WTC11 (cell line): ENCODE data around the gene CENPT. TPM values are rescaled to one million over a fixed set of nuclear protein-coding genes. Genes with fewer than 3 reads are reported as not detected.

Source experiments
- ATAC-seq: fragments of 200-7000 bp; cut with Tn5 transposase; 2 replicates; pipeline ENCODE4 v1.10.0; 2021; ENCODE audit warnings: mild to moderate bottlenecking, moderate library complexity
- CTCF ChIA-PET: fragments of 300-600 bp; sonication (Branson Sonifier 250); formaldehyde crosslinking; loops from one replicate; lab custom pipeline; 2021; ENCODE audit warnings: antibody characterized with exemption; lab: Charles Lee
- POLR2A ChIA-PET: fragments of 350-600 bp; sonication (Branson Sonifier 250); formaldehyde crosslinking; loops from one replicate; lab custom pipeline; 2021; ENCODE audit warnings: antibody characterized with exemption; lab: Charles Lee
- DNase-seq: peaks from one replicate; pipeline ENCODE4 v3.0.0; 2021; ENCODE audit warnings: low spot score
- H3K27ac Mint-ChIP-seq: 2 replicates; pipeline ENCODE4 v1.8.0; 2021; ENCODE audit warnings: mixed read lengths
- H3K27me3 Mint-ChIP-seq: 2 replicates; pipeline ENCODE4 v1.8.0; 2021; ENCODE audit warnings: low read depth, mild to moderate bottlenecking, moderate library complexity, mixed read lengths
- H3K36me3 Mint-ChIP-seq: 2 replicates; pipeline ENCODE4 v1.8.0; 2021; ENCODE audit warnings: mixed read lengths
- H3K4me1 Mint-ChIP-seq: 2 replicates; pipeline ENCODE4 v1.8.0; 2022; ENCODE audit warnings: mixed read lengths
- H3K4me3 Mint-ChIP-seq: 2 replicates; pipeline ENCODE4 v1.8.0; 2021; ENCODE audit warnings: mild to moderate bottlenecking, moderate library complexity, mixed read lengths
- H3K9me3 Mint-ChIP-seq: 2 replicates; pipeline ENCODE4 v1.8.0; 2021; ENCODE audit warnings: mixed read lengths
- ARID4B ChIP-seq: sonication (generic); formaldehyde crosslinking; IDR thresholded peaks from 2 replicates; pipeline ENCODE4 v1.8.0; 2023; ENCODE audit warnings: missing genetic modification reagents, mild to moderate bottlenecking, borderline replicate concordance
- CDX4 ChIP-seq: fragments of 250-450 bp; sonication (Bioruptor Pico); IDR thresholded peaks from 2 replicates; pipeline ENCODE4 v1.9.0; 2021; ENCODE audit warnings: moderate library complexity, mild to moderate bottlenecking, inconsistent platforms, borderline replicate concordance
- CREB1 ChIP-seq: sonication (generic); formaldehyde crosslinking; IDR thresholded peaks from 2 replicates; pipeline ENCODE4 v1.8.0; 2023; ENCODE audit warnings: mild to moderate bottlenecking, missing genetic modification reagents
- FOXP1 ChIP-seq: sonication (generic); formaldehyde crosslinking; IDR thresholded peaks from 2 replicates; pipeline ENCODE4 v1.8.0; 2022; ENCODE audit warnings: missing genetic modification reagents, mild to moderate bottlenecking, moderate library complexity, borderline replicate concordance
- HMGA2 ChIP-seq: fragments of 250-450 bp; sonication (Bioruptor Pico); IDR thresholded peaks from 2 replicates; pipeline ENCODE4 v1.4.0; 2021; ENCODE audit warnings: mild to moderate bottlenecking, moderate library complexity
- JAZF1 ChIP-seq: fragments of 250-450 bp; sonication (Bioruptor Pico); IDR thresholded peaks from 2 replicates; pipeline ENCODE4 v1.9.0; 2021; ENCODE audit warnings: moderate library complexity, mild to moderate bottlenecking, inconsistent platforms
- MLX ChIP-seq: sonication (generic); formaldehyde crosslinking; IDR thresholded peaks from 2 replicates; pipeline ENCODE4 v1.8.1; 2023; ENCODE audit warnings: mild to moderate bottlenecking, missing genetic modification reagents, moderate library complexity
- MXD4 ChIP-seq: fragments of 250-450 bp; sonication (Bioruptor Pico); IDR thresholded peaks from 2 replicates; pipeline ENCODE4 v1.8.0; 2021; ENCODE audit warnings: mild to moderate bottlenecking, moderate library complexity, borderline replicate concordance
- MYBL2 ChIP-seq: sonication (generic); formaldehyde crosslinking; IDR thresholded peaks from 2 replicates; pipeline ENCODE4 v1.8.1; 2023; ENCODE audit warnings: mild to moderate bottlenecking, moderate library complexity, missing genetic modification reagents
- NFATC4 ChIP-seq: fragments of 250-450 bp; sonication (Bioruptor Pico); IDR thresholded peaks from 2 replicates; pipeline ENCODE4 v1.9.0; 2021; ENCODE audit warnings: mild to moderate bottlenecking
- PREB ChIP-seq: sonication (generic); formaldehyde crosslinking; IDR thresholded peaks from 2 replicates; pipeline ENCODE4 v1.8.1; 2022; ENCODE audit warnings: mild to moderate bottlenecking, missing genetic modification reagents, moderate library complexity, borderline replicate concordance
- RELA ChIP-seq: sonication (generic); formaldehyde crosslinking; IDR thresholded peaks from 2 replicates; pipeline ENCODE4 v1.8.1; 2022; ENCODE audit warnings: missing genetic modification reagents, mild to moderate bottlenecking, borderline replicate concordance
- SMAD3 ChIP-seq: sonication (generic); formaldehyde crosslinking; IDR thresholded peaks from 2 replicates; pipeline ENCODE4 v1.8.0; 2022; ENCODE audit warnings: missing genetic modification reagents, mild to moderate bottlenecking, borderline replicate concordance
- TEAD1 ChIP-seq: sonication (generic); formaldehyde crosslinking; IDR thresholded peaks from 2 replicates; pipeline ENCODE4 v1.8.0; 2022; ENCODE audit warnings: mild to moderate bottlenecking, missing genetic modification reagents
- ZNF416 ChIP-seq: fragments of 250-450 bp; sonication (Bioruptor Pico); IDR thresholded peaks from 2 replicates; pipeline ENCODE4 v1.9.0; 2021; ENCODE audit warnings: mild to moderate bottlenecking, inconsistent platforms
- total RNA-seq: library from RNA; stranded (reverse); gene quantifications from 3 replicates; pipeline ENCODE4 v1.2.3, GENCODE V29; 2021
- TF ChIP-seq, protein P1 (sequence below): sonication (generic); formaldehyde crosslinking; IDR thresholded peaks from 2 replicates; pipeline ENCODE4 v1.8.1; 2023; ENCODE audit warnings: mild to moderate bottlenecking, missing genetic modification reagents, borderline replicate concordance
- TF ChIP-seq, protein P2 (sequence below): sonication (generic); formaldehyde crosslinking; IDR thresholded peaks from 2 replicates; pipeline ENCODE4 v1.8.0; 2022; ENCODE audit warnings: mild to moderate bottlenecking, missing genetic modification reagents
- TF ChIP-seq, protein P3 (sequence below): sonication (generic); formaldehyde crosslinking; IDR thresholded peaks from 2 replicates; pipeline ENCODE4 v1.8.1; 2022; ENCODE audit warnings: missing genetic modification reagents, borderline replicate concordance
- TF ChIP-seq, protein P4 (sequence below): sonication (generic); formaldehyde crosslinking; IDR thresholded peaks from 2 replicates; pipeline ENCODE4 v1.8.1; 2022; ENCODE audit warnings: low read depth, mild to moderate bottlenecking, moderate library complexity, missing genetic modification reagents, borderline replicate concordance

The CENPT gene
- total RNA-seq, 1 experiment from 2014 or later = 58.3 TPM

DNA sequence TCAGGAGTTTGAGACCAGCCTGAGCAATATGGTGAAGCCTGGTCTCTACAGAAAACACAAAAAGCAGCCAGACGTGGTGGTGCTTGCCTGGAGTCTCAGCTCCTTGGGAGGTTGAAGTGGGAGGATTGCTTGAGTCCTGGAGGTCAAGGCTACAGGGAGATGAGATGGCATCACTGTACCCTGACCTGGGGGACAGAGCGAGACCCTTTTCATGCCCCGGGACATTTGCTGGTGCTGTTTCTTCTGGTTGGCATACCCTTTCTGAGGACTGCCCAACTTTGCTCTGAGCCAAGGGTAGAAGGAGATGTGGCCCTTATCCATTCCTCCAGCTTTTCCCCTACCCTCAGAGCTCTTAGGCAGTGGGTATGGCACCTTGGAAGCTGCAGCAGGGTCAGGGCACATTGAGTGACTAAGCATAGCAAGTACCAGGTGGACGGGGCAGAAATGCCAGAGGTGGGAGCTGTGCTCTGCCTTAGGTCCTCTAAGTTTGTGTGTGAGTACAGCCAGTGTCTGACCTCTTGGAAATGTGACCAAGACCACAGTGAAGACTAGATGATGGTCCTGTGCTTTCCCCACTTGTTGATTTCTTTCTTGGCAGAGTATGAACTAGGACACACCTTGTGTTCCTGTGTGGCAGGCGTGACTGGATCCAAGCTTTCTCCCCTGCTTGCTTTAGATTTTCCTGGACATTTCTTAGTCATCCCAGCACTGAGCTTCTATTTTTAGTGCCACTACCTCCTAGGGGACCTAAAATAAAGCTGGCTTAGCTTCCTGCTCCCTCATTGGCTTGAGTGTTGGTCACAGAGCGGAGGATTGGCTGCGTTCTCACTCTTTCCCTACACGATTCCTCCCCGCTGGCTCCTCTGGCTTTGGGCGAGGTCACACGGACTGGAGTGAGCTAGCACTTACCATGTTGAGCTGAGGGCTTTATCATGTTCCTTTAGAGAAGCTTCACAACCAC lies 15.4 kb upstream of the CENPT start:
- no peaks in the 10 kb centered on the region for H3K9me3 Mint-ChIP-seq
- ChIA-PET CTCF (interaction anchor here (0.6 to 2.7 kb wide), 8 partner anchors 19 to 190 kb away, joined by 3 to 15 read pairs (median 8); partner anchors contain the start of genes GFOD2 and NRN1L), POLR2A (no interaction called here)
- H3K4me3 Mint-ChIP-seq = no peak overlapping the region
- H3K4me1 Mint-ChIP-seq = peaks cover 9% of the 10 kb centered on the region
- H3K27me3 Mint-ChIP-seq = no peaks in the 10 kb centered on the region
- H3K36me3 Mint-ChIP-seq = peaks cover 40% of the 10 kb centered on the region
- no peak for DNase-seq
- peak; percentile 28 for ATAC-seq
- H3K27ac Mint-ChIP-seq = peak overlapping the region; percentile 55
- TF ChIP-seq MYBL2 (CRISPR knock-in tag) (no peak), HMGA2 (CRISPR knock-in tag) (no peak), NFATC4 (no peak), JAZF1 (CRISPR knock-in tag) (no peak), RELA (CRISPR knock-in tag) (no peak), CDX4 (CRISPR knock-in tag) (no peak), MLX (CRISPR knock-in tag) (no peak), PREB (CRISPR knock-in tag) (no peak), TEAD1 (CRISPR knock-in tag) (no peak), FOXP1 (CRISPR knock-in tag) (no peak), ARID4B (no peak), SMAD3 (CRISPR knock-in tag) (no peak), MXD4 (CRISPR knock-in tag) (no peak), CREB1 (CRISPR knock-in tag) (no peak), ZNF416 (CRISPR knock-in tag) (no peak)
- TF ChIP-seq, protein P1, sequence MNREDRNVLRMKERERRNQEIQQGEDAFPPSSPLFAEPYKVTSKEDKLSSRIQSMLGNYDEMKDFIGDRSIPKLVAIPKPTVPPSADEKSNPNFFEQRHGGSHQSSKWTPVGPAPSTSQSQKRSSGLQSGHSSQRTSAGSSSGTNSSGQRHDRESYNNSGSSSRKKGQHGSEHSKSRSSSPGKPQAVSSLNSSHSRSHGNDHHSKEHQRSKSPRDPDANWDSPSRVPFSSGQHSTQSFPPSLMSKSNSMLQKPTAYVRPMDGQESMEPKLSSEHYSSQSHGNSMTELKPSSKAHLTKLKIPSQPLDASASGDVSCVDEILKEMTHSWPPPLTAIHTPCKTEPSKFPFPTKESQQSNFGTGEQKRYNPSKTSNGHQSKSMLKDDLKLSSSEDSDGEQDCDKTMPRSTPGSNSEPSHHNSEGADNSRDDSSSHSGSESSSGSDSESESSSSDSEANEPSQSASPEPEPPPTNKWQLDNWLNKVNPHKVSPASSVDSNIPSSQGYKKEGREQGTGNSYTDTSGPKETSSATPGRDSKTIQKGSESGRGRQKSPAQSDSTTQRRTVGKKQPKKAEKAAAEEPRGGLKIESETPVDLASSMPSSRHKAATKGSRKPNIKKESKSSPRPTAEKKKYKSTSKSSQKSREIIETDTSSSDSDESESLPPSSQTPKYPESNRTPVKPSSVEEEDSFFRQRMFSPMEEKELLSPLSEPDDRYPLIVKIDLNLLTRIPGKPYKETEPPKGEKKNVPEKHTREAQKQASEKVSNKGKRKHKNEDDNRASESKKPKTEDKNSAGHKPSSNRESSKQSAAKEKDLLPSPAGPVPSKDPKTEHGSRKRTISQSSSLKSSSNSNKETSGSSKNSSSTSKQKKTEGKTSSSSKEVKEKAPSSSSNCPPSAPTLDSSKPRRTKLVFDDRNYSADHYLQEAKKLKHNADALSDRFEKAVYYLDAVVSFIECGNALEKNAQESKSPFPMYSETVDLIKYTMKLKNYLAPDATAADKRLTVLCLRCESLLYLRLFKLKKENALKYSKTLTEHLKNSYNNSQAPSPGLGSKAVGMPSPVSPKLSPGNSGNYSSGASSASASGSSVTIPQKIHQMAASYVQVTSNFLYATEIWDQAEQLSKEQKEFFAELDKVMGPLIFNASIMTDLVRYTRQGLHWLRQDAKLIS (CRISPR knock-in tag) = no peak
- TF ChIP-seq, protein P2, sequence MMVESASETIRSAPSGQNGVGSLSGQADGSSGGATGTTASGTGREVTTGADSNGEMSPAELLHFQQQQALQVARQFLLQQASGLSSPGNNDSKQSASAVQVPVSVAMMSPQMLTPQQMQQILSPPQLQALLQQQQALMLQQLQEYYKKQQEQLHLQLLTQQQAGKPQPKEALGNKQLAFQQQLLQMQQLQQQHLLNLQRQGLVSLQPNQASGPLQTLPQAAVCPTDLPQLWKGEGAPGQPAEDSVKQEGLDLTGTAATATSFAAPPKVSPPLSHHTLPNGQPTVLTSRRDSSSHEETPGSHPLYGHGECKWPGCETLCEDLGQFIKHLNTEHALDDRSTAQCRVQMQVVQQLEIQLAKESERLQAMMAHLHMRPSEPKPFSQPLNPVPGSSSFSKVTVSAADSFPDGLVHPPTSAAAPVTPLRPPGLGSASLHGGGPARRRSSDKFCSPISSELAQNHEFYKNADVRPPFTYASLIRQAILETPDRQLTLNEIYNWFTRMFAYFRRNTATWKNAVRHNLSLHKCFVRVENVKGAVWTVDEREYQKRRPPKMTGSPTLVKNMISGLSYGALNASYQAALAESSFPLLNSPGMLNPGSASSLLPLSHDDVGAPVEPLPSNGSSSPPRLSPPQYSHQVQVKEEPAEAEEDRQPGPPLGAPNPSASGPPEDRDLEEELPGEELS (CRISPR knock-in tag) = no peak
- TF ChIP-seq, protein P3, sequence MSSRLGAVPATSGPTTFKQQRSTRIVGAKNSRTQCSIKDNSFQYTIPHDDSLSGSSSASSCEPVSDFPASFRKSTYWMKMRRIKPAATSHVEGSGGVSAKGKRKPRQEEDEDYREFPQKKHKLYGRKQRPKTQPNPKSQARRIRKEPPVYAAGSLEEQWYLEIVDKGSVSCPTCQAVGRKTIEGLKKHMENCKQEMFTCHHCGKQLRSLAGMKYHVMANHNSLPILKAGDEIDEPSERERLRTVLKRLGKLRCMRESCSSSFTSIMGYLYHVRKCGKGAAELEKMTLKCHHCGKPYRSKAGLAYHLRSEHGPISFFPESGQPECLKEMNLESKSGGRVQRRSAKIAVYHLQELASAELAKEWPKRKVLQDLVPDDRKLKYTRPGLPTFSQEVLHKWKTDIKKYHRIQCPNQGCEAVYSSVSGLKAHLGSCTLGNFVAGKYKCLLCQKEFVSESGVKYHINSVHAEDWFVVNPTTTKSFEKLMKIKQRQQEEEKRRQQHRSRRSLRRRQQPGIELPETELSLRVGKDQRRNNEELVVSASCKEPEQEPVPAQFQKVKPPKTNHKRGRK (CRISPR knock-in tag) = no peak
- TF ChIP-seq, protein P4, sequence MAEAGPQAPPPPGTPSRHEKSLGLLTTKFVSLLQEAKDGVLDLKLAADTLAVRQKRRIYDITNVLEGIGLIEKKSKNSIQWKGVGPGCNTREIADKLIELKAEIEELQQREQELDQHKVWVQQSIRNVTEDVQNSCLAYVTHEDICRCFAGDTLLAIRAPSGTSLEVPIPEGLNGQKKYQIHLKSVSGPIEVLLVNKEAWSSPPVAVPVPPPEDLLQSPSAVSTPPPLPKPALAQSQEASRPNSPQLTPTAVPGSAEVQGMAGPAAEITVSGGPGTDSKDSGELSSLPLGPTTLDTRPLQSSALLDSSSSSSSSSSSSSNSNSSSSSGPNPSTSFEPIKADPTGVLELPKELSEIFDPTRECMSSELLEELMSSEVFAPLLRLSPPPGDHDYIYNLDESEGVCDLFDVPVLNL (CRISPR knock-in tag) = no peak
